RCC 7860 (cell line): ENCODE data around the gene IFIT5.
"Not testable (repeated sequence)": the region's sequence is repeated elsewhere in the genome, so short reads cannot be mapped to it uniquely, and the experiment has no call there.

Experiments
- DNase-seq: peaks from one replicate; pipeline ENCODE4 v3.0.0-alpha.2; 2015; ENCODE audit warnings: low spot score
- FAIRE-seq: peaks from 2 replicates; lab custom pipeline; 2012; peaks lifted over from hg19 to GRCh38; lab: Jason Lieb, UNC

The IFIT5 gene

GRCh38 chr10:89414146-89414878 is at the start of gene IFIT5:
IFIT5 (plus strand) TSS chr10:89414568; CDS start chr10:89414799, 231 bp downstream.
- FAIRE-seq (no peak), DNase-seq (peak; percentile 53)

- DNase-seq (no peak), FAIRE-seq (no peak)
Measured at GRCh38 chr10:89367529-89367928, 46.8 kb upstream of the IFIT5 start.

GRCh38 chr10:89368129-89368528 is 46.2 kb upstream of the IFIT5 start:
- no peak for DNase-seq
- no peak for FAIRE-seq

- FAIRE-seq (peak; percentile 39), DNase-seq (peak; percentile 37)
Measured at GRCh38 chr10:89369156-89370105, 44.9 kb upstream of the IFIT5 start.

- DNase-seq (no peak), FAIRE-seq (no peak)
Measured at GRCh38 chr10:89371079-89371478, 43.3 kb upstream of the IFIT5 start.

- DNase-seq, result no peak
- FAIRE-seq, result no peak
Measured at GRCh38 chr10:89371987-89372386, 42.4 kb upstream of the IFIT5 start.

GRCh38 chr10:89373916-89374711 is 40.3 kb upstream of the IFIT5 start:
- FAIRE-seq, result peak; percentile 83

GRCh38 chr10:89374713-89375141 is 39.6 kb upstream of the IFIT5 start:
- no peak for DNase-seq
- no peak for FAIRE-seq

More at GRCh38 chr10:89373916-89374711, 40.3 kb upstream of the IFIT5 start:
- DNase-seq, result peak; percentile 70

GRCh38 chr10:89377705-89378637 is 36.4 kb upstream of the IFIT5 start, which contains the start of gene IFIT1B:
IFIT1B (plus strand) TSS chr10:89378056; CDS start chr10:89378136, 80 bp downstream.
- no peak for FAIRE-seq
- DNase-seq, result no peak

- DNase-seq (no peak), FAIRE-seq (no peak)
Measured at GRCh38 chr10:89379103-89379502, 35.3 kb upstream of the IFIT5 start.

- DNase-seq (no peak), FAIRE-seq (no peak)
Measured at GRCh38 chr10:89382757-89383156, 31.6 kb upstream of the IFIT5 start.

GRCh38 chr10:89384474-89385340 is 29.7 kb upstream of the IFIT5 start:
- FAIRE-seq (no peak), DNase-seq (no peak)

- no peak for FAIRE-seq
Measured at GRCh38 chr10:89388806-89389205, 25.6 kb upstream of the IFIT5 start.

GRCh38 chr10:89389254-89389653 is 25.1 kb upstream of the IFIT5 start:
- FAIRE-seq (peak; percentile 48), DNase-seq (peak; percentile 57)

More at GRCh38 chr10:89388806-89389205, 25.6 kb upstream of the IFIT5 start:
- no peak for DNase-seq

- no peak for DNase-seq
Measured at GRCh38 chr10:89390476-89391225, 23.7 kb upstream of the IFIT5 start.

GRCh38 chr10:89391226-89391576 is 23.2 kb upstream of the IFIT5 start:
- not testable (repeated sequence) for DNase-seq, FAIRE-seq

More at GRCh38 chr10:89390476-89391225, 23.7 kb upstream of the IFIT5 start:
- FAIRE-seq, result no peak

GRCh38 chr10:89391907-89392756 is 22.2 kb upstream of the IFIT5 start, which contains the start of gene IFIT1:
IFIT1 (plus strand) TSS chr10:89392623; CDS start chr10:89392713, 90 bp downstream.
- FAIRE-seq (peak; percentile 88), DNase-seq (peak; percentile 81)
